Erythroblast (primary cell): ENCODE results near the gene ZBTB21.

ENCODE experiments used
- GATA1 ChIP-seq: IDR thresholded peaks from 2 replicates; pipeline ENCODE4 v1.6.1; 2011; ENCODE audit warnings: low read depth, mild to moderate bottlenecking, control low read depth, low read length, moderate library complexity
- POLR2A ChIP-seq: IDR thresholded peaks from 2 replicates; pipeline ENCODE4 v1.6.1; 2011; ENCODE audit warnings: mild to moderate bottlenecking, low read length

DNA sequence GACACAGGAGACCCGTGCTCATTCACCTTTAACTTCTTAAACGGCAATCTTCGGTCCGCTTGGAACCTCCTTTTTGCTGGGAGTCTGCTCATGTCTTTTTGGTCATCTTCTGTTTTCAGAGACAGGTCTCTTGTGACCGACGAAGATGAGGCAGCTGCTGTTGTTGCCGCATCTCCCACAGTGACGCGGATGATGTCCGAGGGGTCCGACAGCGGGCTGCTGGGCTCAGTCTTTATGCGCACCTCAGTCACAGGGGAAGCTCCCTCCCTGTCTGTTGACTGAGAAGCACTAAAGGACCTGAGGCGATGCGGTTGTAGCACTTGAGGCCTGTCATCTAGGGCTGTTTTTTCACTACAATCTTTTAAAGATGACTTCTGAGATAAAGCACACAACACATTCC, 17.6 kb downstream of the ZBTB21 start:
- TF ChIP-seq POLR2A = no peak
- no peak for TF ChIP-seq GATA1
